Pulmonary artery endothelial cell (primary cell): ENCODE data around the gene HOMEZ. TPM values are rescaled to one million over a fixed set of nuclear protein-coding genes. Genes with fewer than 3 reads are reported as not detected.
"Not testable (repeated sequence)": the region's sequence is repeated elsewhere in the genome, so short reads cannot be mapped to it uniquely, and the experiment has no call there.

ENCODE experiments used
- DNase-seq: peaks from one replicate; pipeline ENCODE4 v3.0.0-alpha.2; 2011; ENCODE audit warnings: low read depth, low spot score
- total RNA-seq: library from RNA; depleted of rRNA; stranded (reverse); fragments of >200 nt; gene quantifications from 2 replicates; pipeline ENCODE4 v1.2.3, GENCODE V29; 2014

HOMEZ gene, protein sequence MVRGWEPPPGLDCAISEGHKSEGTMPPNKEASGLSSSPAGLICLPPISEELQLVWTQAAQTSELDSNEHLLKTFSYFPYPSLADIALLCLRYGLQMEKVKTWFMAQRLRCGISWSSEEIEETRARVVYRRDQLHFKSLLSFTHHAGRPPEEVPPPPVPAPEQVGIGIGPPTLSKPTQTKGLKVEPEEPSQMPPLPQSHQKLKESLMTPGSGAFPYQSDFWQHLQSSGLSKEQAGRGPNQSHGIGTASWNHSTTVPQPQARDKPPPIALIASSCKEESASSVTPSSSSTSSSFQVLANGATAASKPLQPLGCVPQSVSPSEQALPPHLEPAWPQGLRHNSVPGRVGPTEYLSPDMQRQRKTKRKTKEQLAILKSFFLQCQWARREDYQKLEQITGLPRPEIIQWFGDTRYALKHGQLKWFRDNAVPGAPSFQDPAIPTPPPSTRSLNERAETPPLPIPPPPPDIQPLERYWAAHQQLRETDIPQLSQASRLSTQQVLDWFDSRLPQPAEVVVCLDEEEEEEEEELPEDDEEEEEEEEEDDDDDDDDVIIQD
- 4.0 and 5.8 TPM in 2 replicates for total RNA-seq

DNA sequence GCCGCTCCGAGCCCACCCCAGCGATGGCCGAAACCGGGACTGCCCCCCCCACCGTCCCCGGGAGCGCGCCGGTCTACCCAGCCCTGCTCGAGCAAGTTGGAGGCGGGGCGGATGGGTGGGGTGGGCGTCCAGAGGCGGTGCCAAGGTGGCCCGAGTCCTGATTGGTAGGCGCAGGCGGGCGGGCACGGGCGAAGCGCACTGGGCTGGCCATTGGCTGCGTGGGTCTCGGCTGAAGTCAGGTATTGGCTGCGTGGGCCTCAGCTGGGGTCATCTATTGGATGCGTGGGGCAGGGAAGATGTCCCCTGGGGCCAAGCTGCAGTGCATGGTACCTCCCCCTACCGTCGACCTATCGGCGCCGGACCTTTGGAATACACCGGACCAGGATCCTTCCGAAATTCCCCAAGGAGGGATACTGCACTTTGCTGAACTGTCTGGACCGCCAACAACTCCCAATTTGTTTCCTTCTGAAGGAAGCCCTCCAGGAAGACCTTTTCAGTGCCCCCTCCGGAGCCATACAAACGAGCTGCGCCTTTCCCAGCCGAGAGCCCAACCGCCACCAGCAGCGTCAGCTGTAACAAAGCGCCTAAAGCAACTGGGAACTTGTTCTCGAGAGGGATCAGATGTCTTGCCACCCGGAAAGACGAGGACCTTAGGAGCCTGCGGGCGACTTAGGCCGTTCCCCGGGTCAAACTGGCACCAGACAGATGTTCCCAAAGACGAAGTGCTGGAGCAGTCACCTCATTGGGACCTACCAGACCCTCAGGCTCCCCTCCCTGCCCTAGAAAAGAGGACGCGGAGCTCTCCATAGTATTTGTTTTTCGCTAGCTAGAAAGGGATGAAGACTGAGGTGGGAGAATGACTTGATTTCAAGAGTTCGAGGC is at the start of gene HOMEZ:
Gene HOMEZ, minus strand, starts transcription at position 113 of the 882 bp plus-strand sequence. CDS start 180 bp downstream, outside the sequence.
- DNase-seq, result peak; percentile 96

DNA sequence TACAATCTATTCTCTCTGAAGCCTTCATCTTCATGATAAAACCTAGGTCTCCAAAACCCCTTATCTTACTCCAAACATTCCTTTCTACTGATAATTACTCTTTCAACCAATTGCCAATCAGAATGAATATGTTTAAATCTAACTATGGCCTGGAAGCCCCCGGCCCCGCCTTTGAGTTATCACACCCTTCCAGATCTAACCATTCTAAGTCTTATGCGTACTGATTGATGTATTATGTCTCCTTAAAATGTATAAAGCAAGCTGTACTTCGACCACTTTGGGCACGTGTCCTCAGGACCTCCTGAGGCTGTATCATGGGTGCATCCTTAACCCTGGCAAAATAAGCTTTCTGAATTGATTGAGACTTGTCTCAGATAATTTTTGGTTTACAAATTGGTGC is 49.7 kb upstream of the HOMEZ start:
- no peak for DNase-seq

DNA sequence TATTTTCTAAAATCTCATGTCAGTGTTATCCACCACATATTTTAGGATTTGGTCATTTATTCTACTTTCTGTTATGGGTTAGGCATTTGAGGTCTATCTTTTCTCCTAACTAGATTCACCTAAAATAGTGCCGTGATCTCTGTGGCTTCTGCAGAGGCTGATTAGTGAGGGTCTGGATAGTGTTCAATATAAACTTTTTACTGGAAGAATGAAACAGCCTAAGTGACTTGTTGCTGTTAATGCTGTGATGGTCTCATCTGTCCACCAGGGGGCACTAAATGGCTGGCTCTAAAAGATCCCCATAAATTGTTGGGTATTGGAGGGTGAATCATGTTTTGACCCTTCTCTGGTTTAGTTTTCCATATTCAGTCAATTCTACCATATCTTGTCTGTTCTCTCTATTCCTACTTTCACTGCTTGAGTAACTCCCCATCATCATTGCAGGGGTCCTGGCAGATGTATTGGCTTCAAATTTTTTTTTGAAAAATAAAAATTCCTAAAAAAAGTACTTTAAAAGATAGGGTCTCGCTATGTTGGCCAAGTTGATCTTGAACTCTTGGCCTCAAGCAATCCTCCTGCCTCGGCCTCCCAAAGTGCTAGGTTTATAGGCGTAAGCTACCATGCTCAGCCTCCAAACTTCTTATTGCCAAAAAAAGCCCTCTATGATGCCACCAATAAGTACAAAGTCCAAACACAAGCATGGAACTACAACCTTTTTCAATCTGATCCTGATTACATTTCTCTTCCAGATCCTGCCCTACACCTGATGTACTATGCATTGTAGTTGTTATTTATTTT is 42.2 kb upstream of the HOMEZ start:
- DNase-seq, result peak; percentile 41

DNA sequence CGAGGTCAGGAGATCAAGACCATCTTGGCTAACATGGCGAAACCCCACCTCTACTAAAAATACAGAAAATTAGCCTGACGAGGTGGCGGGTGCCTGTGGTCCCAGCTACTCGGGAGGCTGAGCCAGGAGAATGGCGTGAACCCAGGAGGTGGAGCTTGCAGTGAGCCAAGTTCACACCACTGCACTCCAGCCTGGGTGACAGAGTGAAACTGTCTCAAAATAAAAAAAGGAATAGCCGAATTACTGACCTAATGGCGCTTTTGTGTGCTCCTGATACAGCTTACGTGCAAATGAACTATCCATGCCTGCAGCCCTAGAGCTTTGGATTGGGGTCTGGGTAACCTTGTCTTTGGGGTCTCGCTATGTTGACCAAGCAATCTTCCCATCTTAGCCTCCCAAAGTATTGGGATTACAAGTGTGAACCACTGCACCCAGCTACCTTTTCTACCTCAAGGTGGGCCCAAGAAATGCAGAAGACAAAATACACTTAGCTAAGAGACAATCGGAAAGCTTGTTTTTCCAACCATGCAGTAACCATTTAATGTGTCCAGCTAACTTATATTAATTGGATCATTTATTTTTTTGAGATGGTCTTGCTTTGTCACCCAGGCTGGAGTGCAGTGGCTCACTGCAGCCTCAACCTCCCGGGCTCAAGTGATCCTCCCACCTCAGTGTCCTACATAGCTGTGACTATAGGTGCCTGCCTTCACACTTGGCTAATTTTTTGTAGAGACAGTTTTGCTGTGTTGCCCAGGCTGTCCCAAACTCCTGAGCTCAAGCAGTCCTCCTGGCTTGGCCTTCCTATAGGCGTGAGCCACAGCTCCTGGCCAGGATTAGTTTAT is 40.8 kb upstream of the HOMEZ start:
- no peak for DNase-seq

DNA sequence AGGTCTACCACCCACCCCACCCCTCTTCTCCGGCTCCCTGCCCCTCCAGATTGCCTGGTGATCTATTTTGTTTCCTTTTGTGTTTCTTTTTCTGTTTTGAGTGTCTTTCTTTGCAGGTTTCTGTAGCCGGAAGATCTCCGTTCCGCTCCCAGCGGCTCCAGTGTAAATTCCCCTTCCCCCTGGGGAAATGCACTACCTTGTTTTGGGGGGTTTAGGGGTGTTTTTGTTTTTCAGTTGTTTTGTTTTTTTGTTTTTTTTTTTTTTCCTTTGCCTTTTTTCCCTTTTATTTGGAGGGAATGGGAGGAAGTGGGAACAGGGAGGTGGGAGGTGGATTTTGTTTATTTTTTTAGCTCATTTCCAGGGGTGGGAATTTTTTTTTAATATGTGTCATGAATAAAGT is 39.8 kb upstream of the HOMEZ start:
- not testable (repeated sequence) for DNase-seq

DNA sequence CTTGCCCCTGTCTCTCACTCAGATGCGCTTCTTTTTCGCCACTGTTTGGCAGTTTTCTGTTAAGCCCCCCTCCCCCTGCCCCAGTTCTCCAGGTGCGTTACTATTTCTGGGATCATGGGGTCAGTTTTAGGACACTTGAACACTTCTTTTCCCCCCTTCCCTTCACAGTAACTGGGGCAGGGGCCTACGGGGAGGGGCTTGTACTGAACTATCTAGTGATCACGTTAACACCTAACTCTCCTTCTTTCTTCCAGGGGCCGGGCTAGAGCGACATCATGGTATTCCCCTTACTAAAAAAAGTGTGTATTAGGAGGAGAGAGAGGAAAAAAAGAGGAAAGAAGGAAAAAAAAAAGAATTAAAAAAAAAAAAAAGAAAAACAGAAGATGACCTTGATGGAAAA is 39.1 kb upstream of the HOMEZ start:
- no peak for DNase-seq

DNA sequence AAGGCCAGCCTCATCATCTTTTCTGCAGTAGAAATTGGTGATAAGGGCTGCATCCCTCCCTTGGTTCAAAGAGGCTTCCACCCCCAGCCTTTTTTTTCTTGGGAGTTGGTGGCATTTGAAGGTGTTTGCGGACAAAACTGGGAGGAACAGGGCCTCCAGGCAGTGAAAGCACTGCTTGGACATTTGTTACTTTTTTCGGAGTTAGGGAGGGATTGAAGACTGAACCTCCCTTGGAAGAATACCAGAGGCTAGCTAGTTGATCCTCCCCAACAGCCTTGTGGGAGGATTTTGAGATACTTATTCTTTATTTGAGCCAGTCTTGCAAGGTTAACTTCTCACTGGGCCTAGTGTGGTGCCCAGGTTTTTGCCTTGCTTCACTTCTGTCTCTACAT is 38.5 kb upstream of the HOMEZ start:
- no peak for DNase-seq

DNA sequence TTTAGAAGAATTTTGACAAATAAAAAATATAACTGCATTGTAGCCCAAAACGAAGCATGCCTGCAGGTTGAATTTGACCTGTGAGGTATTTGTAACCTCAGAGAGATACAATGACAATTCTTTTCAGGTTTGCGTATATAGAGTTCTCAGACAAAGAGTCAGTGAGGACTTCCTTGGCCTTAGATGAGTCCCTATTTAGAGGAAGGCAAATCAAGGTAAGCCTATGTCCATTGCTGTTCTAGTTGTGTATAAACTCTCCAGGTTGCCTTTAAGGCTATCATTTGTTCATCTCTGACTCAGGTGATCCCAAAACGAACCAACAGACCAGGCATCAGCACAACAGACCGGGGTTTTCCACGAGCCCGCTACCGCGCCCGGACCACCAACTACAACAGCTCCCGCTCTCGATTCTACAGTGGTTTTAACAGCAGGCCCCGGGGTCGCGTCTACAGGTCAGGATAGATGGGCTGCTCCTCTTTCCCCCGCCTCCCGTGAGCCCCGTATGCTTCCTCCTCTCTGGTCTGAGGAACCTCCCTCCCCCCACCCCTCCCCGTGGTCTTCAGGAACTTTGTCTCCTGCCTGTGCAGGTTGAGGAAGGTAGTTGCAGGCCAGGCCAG is 38.0 kb upstream of the HOMEZ start:
- DNase-seq, result no peak

DNA sequence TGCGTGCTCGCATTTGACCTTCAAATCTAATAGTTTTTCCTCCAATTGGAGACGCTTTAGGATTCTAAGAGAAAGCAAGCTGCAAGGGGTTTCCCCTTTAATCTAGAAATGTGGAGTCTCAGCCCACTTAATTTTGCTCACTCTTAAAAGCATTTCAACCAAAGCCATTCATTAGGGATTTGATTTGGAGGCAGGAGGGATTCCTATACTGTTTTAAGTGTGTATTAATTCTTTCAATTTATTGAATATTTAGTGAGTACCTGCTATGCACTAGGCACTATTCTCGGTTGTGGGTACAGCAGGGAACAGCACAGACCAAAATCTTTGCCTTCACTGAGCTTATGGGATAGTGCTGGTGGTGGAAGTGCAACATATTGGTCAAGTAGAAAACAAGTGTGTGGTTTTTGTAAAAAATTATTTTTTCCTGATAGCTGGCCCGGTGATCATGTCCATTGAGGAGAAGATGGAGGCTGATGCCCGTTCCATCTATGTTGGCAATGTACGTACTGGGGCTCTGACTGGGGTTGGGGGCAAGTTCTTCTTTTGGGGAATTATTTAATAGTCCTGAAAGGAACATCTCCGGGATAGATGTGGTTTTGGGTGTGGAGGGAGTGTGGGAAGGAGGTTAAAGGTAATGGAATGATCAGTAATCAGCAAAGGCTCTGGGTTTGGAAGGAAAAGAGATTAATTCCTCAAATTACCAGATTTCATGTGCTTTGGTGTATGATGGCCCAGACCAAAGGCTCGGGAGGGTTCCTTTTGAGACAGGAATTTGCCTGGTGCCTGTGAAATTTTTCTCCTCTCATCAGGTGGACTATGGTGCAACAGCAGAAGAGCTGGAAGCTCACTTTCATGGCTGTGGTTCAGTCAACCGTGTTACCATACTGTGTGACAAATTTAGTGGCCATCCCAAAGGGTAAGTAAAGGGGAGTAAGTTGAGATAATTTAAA is 36.9 kb upstream of the HOMEZ start:
- no peak for DNase-seq

DNA sequence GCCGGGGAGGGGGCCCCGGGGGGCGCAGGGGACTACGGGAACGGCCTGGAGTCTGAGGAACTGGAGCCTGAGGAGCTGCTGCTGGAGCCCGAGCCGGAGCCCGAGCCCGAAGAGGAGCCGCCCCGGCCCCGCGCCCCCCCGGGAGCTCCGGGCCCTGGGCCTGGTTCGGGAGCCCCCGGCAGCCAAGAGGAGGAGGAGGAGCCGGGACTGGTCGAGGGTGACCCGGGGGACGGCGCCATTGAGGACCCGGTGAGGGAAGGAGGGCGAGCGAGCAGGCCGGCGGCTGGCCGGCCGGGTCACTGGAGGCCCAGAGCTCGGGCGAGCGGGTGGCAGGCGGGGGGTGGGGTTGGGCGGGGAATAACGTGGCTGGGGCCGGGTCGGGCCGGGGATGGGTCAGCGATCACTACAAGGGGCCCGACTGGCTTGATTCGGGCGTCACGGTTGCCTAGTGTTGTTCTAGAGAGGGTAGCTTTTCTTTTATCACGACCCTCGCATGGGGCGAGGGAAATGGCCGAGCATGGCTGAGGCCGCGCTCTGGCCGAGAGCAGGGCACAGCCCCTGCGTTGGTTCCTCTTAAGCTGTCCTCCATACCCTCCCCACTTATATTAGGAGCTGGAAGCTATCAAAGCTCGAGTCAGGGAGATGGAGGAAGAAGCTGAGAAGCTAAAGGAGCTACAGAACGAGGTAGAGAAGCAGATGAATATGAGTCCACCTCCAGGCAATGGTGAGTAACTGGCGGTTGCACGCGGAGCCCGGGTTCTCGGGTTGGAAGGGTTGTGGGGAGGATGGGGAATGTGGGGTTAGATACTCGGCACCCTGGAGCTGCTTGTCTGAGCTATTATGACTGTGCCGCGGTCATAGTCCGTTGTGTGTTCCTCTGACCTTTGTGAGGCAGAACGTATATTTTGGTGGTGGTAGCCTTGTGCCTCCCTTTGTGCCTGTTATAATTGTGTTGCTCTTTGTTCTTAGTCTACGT is 35.9 kb upstream of the HOMEZ start:
- no peak for DNase-seq

DNA sequence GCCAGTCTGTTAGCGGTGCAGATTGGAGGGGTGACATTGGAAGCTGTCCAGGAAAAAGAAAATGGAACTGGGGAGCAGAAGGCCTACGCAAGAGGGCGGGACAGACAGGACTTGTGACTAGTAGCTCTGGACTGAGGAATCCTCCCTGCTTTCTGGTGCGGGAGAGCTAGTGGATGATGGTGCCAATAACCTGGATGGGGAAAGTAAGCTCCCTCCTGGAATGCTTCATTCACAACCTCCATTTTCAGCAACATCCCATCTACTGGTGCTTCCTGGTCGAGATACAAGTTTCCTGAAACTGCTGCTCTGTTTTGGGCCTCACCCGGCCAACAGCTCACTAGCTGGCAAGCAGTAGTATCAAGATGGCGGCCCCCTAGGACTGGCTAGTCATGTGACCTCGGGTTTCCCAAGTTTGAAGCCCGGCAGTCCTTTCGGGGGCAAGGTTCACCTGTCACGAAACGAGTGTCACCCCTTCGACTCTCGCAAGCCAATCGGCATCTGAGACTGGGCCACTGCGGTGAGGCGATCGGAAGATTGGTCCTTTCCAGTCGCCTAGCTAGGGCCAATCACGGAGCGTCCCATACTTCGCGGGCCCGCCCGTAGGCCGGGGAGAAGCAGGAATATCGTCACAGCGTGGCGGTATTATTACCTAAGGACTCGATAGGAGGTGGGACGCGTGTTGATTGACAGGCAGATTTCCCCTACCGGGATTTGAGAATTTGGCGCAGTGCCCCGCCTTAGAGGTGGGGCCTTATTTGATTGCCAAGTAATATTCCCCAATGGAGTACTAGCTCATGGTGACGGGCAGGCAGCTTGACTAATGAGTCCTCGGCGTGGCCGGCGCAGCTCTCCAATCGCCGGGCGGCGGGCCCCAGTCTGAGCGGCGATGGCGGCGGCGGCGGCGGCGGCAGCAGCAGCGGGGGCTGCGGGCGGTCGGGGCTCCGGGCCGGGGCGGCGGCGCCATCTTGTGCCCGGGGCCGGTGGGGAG is 34.9 kb upstream of the HOMEZ start, which contains the start of gene PABPN1:
Gene PABPN1, plus strand, starts transcription at position 874 of the 988 bp plus-strand sequence. Its CDS starts 13 bp downstream, at position 887.
- DNase-seq, result peak; percentile 100

DNA sequence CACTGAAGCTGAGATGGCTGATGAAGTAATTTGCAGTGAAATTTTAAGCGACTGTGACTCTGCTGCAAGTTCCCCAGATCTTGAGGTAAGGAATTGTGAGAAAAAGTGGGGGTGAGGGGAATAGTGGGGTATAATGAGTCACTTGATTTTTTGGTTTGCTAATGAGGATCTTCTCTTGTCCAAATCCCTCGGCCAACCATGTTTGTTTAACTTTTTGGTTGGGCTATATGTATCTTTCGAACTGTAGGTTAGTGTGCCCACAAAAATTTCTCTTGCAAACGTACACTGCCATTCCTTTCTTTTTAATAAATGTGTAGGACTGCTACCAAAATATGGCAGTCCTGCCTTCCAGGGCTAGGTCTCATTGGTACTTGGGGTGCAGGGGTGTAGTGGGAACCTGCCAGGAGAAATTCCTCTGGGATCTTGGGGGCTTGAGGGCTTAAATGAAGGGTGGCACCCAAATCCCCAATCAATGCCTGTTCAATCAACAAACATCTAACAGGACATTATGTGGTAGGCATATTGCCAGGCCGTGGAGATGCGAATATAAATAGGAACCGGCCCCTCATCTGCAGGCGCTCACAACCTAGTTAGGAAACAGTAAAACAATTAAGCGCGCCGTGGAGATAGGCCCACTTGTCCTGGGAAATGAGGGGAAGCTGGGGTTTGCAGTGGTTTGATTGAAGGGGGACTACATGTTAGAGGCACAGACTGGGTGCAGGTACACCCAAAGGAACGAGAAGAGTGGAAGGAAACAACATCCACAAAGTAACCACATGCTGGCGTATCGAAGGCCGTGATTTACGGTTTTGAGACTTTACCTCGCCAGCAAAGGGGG is 34.0 kb upstream of the HOMEZ start:
- no peak for DNase-seq

DNA sequence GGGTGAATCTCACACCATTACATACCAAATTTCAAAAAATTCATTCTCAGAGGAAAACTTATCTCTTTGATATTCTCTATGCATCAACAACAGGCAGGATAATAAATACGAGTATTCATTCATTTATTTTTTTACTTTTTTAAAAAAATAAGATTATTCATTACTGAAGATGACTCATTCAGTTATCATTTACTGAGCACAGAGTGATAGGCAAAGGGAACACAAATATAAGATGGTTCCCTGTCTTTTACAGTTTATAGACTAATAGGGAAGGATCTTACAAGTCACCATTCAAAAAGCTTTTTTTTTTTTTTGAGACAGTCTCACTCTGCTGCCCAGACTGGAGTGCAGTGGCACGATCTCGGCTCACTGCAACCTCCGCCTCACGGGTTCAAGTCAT is 30.4 kb upstream of the HOMEZ start:
- no peak for DNase-seq

DNA sequence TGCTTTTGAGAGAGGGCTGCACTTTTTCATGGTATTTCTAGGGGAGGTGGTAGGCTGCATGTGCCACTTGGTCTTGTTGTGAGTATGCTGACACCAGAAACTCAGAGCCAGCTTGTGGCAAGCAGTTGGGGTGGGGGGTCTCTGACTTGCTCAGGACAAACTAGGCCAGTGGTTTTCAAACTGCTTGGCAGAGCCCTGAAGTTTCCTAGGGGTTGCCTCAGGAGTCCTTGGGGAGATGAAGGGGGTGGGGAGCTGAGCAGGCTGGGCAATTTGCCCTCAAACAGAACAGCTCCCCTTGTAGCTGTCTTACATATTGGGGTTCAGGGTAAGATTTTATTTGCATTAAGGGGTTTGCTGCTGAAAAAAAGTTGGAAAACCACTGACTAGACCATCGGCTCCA is 24.6 kb upstream of the HOMEZ start:
- DNase-seq, result no peak

DNA sequence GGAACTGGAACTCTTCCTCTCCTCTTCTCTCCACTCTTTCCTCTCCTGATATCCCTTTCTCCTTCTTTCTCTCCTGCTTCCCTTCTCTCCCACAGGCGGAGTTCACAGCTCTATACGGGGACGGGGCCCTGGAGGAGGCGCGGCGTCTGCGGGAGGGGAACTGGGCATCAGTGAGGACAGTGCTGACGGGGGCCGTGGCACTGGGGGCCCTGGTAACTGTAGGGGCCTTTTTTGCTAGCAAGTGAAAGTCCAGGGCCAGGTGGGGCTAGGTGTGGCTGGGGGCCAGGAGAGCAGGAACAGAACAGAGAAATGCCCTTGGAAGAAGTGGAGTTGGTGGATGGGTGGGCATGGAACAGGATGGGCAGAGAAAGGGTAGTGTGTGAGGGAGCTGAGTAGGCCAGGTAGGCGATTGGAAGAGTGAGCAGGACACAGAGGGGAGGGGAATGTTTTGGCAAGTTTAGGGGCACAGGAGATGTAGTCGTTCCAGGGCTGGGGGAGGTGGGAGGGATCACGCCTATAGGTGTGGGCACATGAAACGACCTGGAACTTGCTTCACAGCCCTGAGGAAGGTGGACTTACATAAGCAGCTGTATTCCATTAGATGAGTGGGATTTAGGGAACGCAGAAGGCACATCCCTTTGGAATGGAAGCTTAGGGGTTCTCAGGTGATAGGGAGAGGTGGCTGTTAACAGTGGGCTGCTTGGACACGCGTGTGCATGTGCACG is 23.0 kb upstream of the HOMEZ start:
- no peak for DNase-seq
